ENCODE data around the gene CDH18.

The CDH18 gene

DNA sequence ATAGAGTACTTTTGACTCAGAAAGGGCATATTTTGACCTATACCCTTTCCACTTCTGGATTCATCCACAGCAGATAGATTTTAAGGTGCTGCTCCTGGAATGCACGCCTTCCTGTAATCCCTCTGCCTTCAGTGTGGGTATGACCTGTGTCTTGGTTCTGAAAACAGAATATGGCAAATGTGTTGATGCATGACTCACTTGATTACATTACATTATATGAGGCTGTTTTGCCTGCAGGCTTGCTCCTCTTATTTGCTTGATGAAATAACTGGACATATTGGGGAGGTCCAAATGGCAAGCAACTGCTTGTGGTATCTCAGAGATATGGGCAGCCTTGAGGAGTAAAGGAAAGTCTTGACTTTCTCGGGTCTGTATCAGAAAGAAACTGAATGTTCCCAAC, 468.6 kb downstream of the CDH18 start:
- no peaks in the 10 kb centered on the region for H3K27me3 Mint-ChIP-seq
- no peak for DNase-seq
- no peak overlapping the region for H3K4me3 Mint-ChIP-seq
- peaks cover 5% of the 10 kb centered on the region for H3K9me3 Mint-ChIP-seq
- no peaks in the 10 kb centered on the region for H3K4me1 Mint-ChIP-seq
- H3K27ac Mint-ChIP-seq: no peak overlapping the region
- CTCF ChIA-PET: no interaction called here
- no peaks in the 10 kb centered on the region for H3K36me3 Mint-ChIP-seq

DNA sequence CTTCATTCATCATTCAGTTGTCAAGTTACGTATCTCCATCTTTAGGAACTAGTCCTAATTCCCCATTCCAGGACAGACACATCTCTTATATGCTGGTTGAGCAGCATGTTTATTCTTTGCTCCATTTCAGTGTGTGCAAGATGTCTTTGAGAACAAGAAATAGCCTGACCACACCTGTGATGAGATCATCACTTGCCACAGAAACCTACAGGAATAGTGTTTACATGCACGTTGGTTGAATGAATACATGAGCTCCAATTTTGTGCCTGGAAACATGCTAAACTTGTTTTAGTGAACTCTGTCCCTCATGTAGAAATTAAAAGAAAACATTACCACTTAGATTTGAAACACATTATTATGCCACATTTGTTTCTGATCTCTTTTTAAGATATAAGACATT, 489.1 kb downstream of the CDH18 start:
- no peaks in the 10 kb centered on the region for H3K36me3 Mint-ChIP-seq
- DNase-seq: no peak
- H3K4me1 Mint-ChIP-seq: no peaks in the 10 kb centered on the region
- no peak overlapping the region for H3K4me3 Mint-ChIP-seq
- CTCF ChIA-PET: no interaction called here
- H3K9me3 Mint-ChIP-seq: peaks cover 3% of the 10 kb centered on the region
- H3K27ac Mint-ChIP-seq: no peak overlapping the region
- H3K27me3 Mint-ChIP-seq: no peaks in the 10 kb centered on the region

DNA sequence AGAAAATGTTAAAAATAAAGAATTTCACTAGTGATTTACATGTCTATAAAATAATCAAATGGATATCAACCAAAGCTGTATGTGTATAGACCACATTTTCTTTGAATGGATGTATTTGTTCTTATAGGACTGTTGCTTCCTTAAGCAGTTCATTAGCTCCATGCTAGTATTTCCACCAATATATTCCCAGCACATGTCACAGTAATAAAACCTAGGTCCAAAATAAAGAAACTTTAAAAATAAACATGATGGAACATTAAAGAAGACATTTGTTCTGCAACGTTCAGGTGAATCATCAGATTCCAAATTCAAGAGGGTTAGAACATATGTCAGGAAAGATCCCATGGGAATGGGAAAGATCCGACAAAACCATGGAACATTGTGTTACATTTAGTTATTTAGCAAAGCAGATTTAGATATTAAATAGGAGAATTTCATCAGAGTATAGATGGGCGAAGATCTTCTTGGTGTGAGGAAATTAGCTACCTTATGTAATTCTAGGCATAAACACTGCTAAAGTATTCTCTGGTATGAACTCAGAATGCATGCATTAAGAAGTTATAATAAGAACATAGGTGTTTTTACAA, 490.7 kb downstream of the CDH18 start:
- Mint-ChIP-seq H3K27ac (no peak overlapping the region), H3K4me3 (no peak overlapping the region), H3K4me1 (no peaks in the 10 kb centered on the region), H3K9me3 (peaks cover 3% of the 10 kb centered on the region), H3K36me3 (no peaks in the 10 kb centered on the region), H3K27me3 (no peaks in the 10 kb centered on the region)
- CTCF ChIA-PET: no interaction called here
- DNase-seq: no peak

DNA sequence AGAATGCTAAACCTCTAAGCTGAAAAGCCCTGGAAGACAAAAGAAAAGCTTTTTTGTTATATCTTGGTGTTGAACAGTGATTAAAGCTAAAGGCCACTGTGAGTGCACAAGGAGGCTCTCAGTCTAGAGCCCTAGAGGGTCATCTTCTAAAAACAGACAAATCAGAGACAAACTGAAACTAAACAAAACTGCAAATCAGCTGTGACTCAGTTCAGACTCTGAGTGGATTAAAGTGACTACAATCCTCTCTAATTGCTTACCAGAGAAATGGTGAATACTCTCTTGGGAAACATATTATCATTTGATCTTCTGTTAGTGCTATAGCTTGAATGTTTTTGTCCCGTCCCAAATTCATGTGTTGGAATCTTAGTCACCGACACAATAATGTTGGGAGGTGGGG, 491.9 kb downstream of the CDH18 start:
- no peaks in the 10 kb centered on the region for H3K36me3 Mint-ChIP-seq
- CTCF ChIA-PET: no interaction called here
- no peaks in the 10 kb centered on the region for H3K27me3 Mint-ChIP-seq
- H3K9me3 Mint-ChIP-seq: no peaks in the 10 kb centered on the region
- no peaks in the 10 kb centered on the region for H3K4me1 Mint-ChIP-seq
- no peak overlapping the region for H3K27ac Mint-ChIP-seq
- DNase-seq: no peak
- no peak overlapping the region for H3K4me3 Mint-ChIP-seq

DNA sequence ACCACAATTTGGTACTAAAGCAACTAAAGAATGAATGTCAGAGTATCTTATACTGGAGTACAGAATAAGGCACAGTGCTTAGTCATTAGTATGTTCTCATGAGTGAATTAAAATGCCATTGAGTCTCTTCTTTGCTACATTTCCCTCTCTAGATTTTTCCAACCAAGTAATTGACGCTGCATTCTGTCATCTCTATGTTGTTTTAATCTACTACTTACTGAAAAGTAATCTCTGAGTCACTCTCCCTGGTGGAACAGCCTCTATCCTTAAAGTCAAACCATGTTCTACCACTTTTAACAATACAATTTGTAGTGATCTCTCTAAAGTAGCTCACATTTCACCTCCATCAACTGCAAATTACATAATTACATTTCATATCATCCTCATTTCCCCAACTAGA, 495.1 kb downstream of the CDH18 start:
- no peak overlapping the region for H3K4me3 Mint-ChIP-seq
- no peaks in the 10 kb centered on the region for H3K27me3 Mint-ChIP-seq
- H3K36me3 Mint-ChIP-seq: no peaks in the 10 kb centered on the region
- peaks cover 3% of the 10 kb centered on the region for H3K9me3 Mint-ChIP-seq
- H3K27ac Mint-ChIP-seq: no peak overlapping the region
- CTCF ChIA-PET: no interaction called here
- DNase-seq: no peak
- H3K4me1 Mint-ChIP-seq: no peaks in the 10 kb centered on the region

DNA sequence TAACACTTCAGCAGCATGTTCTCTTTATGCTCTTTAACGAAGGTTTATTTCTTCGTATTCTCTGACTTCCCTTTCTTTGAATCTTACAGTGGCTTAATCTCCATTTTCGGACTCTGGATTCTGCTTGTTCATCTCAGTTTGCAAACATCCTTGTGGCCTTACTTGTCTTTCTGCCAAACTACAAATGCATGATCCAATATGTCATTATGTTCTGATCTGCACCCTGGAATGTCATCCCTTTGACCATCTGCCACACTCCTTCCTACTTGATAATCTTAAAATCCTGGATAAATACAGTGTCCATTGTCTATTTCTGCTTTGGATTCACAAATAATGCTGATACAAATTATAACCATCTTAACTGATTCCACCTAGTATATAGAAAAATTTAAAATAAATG, 499.2 kb downstream of the CDH18 start:
- CTCF ChIA-PET: no interaction called here
- Mint-ChIP-seq H3K4me1 (no peaks in the 10 kb centered on the region), H3K9me3 (peaks cover 8% of the 10 kb centered on the region), H3K36me3 (no peaks in the 10 kb centered on the region), H3K27me3 (no peaks in the 10 kb centered on the region), H3K4me3 (no peak overlapping the region), H3K27ac (no peak overlapping the region)
- no peak for DNase-seq

DNA sequence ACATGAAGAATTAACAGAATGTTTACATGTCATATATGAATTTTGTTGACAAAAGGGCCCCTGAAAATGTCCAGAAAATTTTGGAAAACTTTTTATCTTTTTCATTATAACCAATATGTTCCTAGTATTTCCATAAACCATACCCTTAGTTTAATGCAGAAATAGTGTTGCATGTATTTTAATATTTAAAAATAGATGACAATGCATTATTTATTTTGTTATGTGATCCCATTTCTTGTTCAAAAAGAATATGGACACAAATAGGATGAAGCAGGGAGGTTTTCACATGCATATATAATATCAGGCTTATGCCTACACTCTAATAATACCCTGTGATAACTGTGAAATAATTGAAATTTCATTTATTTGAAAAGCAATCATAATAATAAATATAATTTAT, 500.5 kb downstream of the CDH18 start:
- Mint-ChIP-seq H3K9me3 (peaks cover 12% of the 10 kb centered on the region), H3K4me1 (no peaks in the 10 kb centered on the region), H3K27ac (no peak overlapping the region), H3K4me3 (no peak overlapping the region), H3K27me3 (no peaks in the 10 kb centered on the region), H3K36me3 (no peaks in the 10 kb centered on the region)
- CTCF ChIA-PET: no interaction called here
- DNase-seq: no peak

DNA sequence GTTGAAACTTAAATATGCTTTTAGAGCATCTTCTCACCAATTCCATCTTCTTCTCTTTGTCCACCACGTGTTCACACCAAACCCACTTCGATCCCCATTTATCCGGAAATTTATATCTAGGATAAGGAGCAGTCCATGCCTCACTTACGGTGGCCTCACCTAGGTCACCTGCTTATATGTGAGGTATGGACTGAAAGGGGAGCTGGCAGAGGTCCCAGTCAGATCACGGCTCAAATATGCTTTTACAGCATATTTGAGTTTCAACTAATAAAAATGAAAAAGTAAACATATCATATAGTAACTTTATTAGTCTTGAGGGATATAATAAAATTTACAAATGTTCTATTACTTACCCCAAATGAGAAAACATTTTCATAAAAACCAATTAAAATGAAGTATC, 508.4 kb downstream of the CDH18 start:
- H3K27me3 Mint-ChIP-seq: no peaks in the 10 kb centered on the region
- CTCF ChIA-PET: no interaction called here
- peaks cover 23% of the 10 kb centered on the region for H3K9me3 Mint-ChIP-seq
- H3K4me1 Mint-ChIP-seq: no peaks in the 10 kb centered on the region
- H3K27ac Mint-ChIP-seq: no peak overlapping the region
- no peak for DNase-seq
- no peaks in the 10 kb centered on the region for H3K36me3 Mint-ChIP-seq
- no peak overlapping the region for H3K4me3 Mint-ChIP-seq

DNA sequence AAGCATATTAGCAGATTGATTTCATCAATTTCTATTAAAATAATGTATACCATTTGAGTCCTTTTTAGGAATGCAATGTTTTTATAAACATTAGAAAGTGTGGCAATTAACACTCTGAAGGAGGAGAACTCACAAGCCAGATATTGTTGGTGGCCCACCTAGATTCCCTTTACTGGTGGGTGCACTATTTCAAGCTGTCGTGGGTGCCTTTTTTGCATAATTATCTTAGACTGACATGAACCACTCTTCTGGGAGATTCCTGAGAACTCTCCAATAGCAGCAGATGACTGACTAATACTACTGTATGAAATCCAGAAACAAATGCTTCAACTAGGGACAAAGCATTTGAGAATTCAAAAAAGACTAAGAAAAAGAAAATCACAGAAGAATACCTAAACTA, 526.0 kb downstream of the CDH18 start:
- Mint-ChIP-seq H3K9me3 (peaks cover 8% of the 10 kb centered on the region), H3K36me3 (no peaks in the 10 kb centered on the region), H3K4me3 (no peak overlapping the region), H3K27me3 (no peaks in the 10 kb centered on the region), H3K4me1 (no peaks in the 10 kb centered on the region), H3K27ac (no peak overlapping the region)
- CTCF ChIA-PET: no interaction called here
- no peak for DNase-seq

DNA sequence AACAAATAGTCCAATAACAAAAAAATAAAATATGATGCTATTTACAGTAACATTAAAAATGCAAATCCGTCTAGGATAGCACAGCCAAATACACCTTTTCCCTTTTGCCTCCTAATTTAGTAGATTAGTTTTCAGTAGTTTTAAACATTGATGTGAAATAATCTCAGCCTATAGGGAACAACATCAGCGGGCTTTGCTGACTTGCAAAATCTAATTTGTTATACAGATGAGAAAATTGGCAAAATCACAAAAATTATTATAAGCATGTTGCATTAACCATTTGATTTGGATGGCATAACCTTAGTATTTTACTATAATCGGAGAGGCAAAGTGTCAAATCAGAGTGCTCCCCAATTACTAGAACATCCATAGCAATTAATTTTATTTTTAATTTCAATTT, 563.5 kb downstream of the CDH18 start:
- Mint-ChIP-seq H3K9me3 (peaks cover 3% of the 10 kb centered on the region), H3K27me3 (no peaks in the 10 kb centered on the region), H3K27ac (no peak overlapping the region), H3K4me3 (no peak overlapping the region), H3K36me3 (no peaks in the 10 kb centered on the region), H3K4me1 (no peaks in the 10 kb centered on the region)
- DNase-seq: no peak
- CTCF ChIA-PET: no interaction called here
